ENCODE measurements around the gene ARHGAP29.

GRCh38 chr1:94285031-94285654, 47.8 kb upstream of the ARHGAP29 start:
- no peak for TF ChIP-seq GATA3 (IDR thresholded peaks at IDR 0.05; ENCODE audit: low read depth, low read length)
- TF ChIP-seq GATA2 (IDR thresholded peaks at IDR 0.05; ENCODE audit: low read depth, low read length), result no peak

Measured in SH-SY5Y (cell line).